ENCODE measurements around the gene MRPL43. TPM values are rescaled to one million over a fixed set of nuclear protein-coding genes. Genes with fewer than 3 reads are reported as not detected.
"Not testable (repeated sequence)": the region's sequence is repeated elsewhere in the genome, so short reads cannot be mapped to it uniquely, and the experiment has no call there.

Gene MRPL43
- 92.1 and 101 TPM in 2 replicates for total RNA-seq (2014; rRNA removed; shearing (Covaris generic))

DNA sequence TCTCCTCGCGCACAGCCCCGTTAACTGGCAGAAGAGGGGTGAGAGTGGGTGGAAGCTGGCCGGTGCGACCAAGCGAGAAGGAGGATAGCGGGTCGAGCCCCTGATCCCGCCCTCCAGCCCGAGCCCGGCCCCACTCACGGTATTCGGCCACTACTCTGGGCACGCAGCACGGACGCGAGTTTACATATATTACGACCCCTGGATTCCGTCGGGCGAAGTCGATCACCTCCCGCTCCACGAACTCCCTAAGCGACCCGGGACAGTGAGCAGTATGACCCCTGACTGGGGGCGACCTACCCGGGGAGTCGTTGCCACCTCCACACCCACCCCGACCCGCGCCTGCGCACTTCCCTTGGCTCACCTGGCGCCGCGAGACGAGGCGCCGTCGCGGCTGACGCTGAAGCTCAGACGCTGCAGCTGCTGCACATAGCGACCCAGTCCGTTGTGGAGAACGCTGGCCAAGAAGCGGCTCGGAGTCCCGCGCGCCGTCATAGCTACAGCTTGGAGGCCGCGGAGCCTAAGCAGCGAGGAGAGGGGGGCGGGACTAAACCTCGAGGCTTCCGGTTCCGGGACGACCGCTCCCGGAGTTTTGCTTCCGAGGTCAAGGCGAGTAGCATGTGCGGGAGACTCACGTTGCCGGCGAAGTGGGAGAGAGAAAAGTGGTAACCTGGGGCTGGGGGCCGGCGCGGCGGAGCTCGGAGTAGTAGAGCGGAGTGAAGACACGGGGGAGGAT is at the start of gene MRPL43, which contains the start of gene TWNK:
Gene MRPL43 (minus strand): TSS at position 546 of the 733 bp plus-strand sequence. CDS start 54 bp downstream, at position 492.
Gene TWNK (plus strand): TSS at position 592 of the 733 bp plus-strand sequence. CDS start 668 bp downstream, outside the sequence.
- no peaks in the 10 kb centered on the region for H3K27me3 ChIP-seq
- peak within 1 kb of the TSS; percentile 54 for H3K27ac ChIP-seq
- H3K4me1 ChIP-seq, result peaks cover 12% of the 10 kb centered on the region
- no peaks in the 10 kb centered on the region for H3K9me3 ChIP-seq (replicated peaks)
- peaks cover 33% of the 10 kb centered on the region for H3K36me3 ChIP-seq
- DNase-seq, result peak; percentile 90 to 92
- H3K4me3 ChIP-seq, result peak within 1 kb of the TSS; percentile 86

DNA sequence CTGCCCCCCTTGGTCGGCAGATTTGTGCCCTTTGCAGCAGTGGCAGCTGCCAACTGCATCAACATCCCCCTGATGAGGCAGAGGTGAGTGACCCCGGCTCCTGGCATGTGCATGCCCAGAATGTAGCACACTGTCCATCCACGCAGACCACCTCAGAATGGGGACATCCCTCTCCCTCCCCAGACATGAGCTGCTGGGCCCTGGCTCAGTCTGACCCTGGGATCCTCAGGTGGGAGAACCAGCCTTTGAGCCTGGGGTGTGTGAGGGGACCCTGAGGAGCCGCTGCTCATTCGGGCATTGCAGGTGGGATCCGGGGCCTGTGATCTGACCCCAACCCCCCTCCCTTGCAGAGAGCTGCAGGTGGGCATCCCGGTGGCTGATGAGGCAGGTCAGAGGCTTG is 49.4 kb upstream of the MRPL43 start:
- Histone ChIP-seq H3K4me1 (peaks cover 13% of the 10 kb centered on the region), H3K27me3 (no peaks in the 10 kb centered on the region), H3K27ac (no peak overlapping the region), H3K4me3 (no peak overlapping the region), H3K36me3 (no peaks in the 10 kb centered on the region), H3K9me3 (replicated peaks) (no peaks in the 10 kb centered on the region)
- DNase-seq, result no peak

DNA sequence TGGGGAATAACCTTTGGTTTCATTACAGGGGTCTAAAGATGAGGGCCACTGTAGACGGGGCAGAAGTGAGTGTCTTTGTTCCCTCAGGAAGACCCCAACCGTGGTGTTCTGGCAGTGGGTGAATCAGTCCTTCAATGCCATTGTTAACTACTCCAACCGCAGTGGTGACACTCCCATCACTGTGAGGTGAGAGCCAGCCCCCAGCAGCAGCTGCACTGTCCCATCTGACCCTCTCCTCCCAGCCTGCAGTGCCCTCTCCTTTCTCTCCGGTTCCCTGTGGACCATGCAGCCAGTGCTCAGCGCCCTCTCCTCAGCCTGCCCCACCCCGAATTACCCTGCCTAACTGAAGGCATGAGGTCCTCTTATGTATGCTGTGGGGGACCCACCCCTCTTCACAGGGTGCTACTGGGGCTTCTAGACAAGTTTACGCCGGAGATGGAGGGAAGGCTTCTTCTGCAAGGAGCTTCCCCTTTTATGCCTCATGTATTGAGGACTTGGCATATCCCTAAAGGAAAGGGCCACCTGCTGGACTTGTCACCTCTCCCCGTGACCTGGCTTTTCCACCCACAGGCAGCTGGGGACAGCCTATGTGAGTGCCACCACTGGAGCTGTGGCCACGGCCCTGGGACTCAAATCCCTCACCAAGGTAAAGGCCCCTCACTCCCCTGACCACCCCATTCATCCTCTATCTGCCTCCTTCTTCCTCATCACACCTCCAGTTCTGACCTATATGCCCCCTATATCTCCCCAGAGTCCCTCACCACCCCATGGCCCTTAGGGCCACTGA is 48.8 kb upstream of the MRPL43 start:
- no peak overlapping the region for H3K27ac ChIP-seq
- H3K4me3 ChIP-seq, result no peak overlapping the region
- no peak for DNase-seq
- no peaks in the 10 kb centered on the region for H3K27me3 ChIP-seq
- peaks cover 15% of the 10 kb centered on the region for H3K4me1 ChIP-seq
- no peaks in the 10 kb centered on the region for H3K36me3 ChIP-seq
- H3K9me3 ChIP-seq (replicated peaks), result no peaks in the 10 kb centered on the region

DNA sequence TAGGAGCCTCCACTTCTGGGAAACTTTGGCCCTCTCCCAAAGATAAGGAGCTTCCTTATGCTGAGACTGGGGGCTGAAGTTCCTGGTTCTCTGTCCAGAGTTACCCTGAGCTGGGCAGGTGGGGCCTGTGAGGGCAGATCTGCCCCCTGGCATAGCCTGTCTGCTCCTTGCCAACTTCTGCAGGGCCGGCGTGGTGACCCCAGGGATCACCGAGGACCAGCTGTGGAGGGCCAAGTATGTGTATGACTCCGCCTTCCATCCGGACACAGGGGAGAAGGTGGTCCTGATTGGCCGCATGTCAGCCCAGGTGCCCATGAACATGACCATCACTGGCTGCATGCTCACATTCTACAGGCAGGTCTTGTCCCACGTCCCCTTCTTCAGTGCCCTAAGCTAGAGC is 48.0 kb upstream of the MRPL43 start:
- no peak for DNase-seq
- no peaks in the 10 kb centered on the region for H3K9me3 ChIP-seq (replicated peaks)
- no peaks in the 10 kb centered on the region for H3K36me3 ChIP-seq
- H3K4me3 ChIP-seq, result no peak overlapping the region
- no peak overlapping the region for H3K27ac ChIP-seq
- H3K4me1 ChIP-seq, result peaks cover 17% of the 10 kb centered on the region
- H3K27me3 ChIP-seq, result no peaks in the 10 kb centered on the region

DNA sequence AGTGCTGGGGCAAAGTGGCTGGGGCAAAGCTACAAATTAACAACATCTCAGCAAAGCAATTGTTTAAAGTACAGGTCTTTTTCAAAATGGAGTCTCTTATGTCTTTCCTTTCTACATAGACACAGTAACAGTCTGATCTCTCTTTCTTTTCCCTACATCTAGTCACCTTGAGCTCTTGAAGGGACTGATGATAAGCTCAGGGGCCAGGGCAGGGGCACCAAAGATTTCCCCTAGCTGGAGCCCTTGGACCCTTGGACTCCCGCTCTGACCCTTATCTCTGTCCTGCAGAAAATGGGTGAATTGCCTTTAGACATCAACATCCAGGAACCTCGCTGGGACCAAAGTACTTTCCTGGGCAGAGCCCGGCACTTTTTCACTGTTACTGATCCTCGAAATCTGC is 47.1 kb upstream of the MRPL43 start:
- peaks cover 24% of the 10 kb centered on the region for H3K4me1 ChIP-seq
- H3K9me3 ChIP-seq (replicated peaks); H3K27me3 ChIP-seq; DNase-seq; H3K27ac ChIP-seq; H3K36me3 ChIP-seq; H3K4me3 ChIP-seq: not testable (repeated sequence)

DNA sequence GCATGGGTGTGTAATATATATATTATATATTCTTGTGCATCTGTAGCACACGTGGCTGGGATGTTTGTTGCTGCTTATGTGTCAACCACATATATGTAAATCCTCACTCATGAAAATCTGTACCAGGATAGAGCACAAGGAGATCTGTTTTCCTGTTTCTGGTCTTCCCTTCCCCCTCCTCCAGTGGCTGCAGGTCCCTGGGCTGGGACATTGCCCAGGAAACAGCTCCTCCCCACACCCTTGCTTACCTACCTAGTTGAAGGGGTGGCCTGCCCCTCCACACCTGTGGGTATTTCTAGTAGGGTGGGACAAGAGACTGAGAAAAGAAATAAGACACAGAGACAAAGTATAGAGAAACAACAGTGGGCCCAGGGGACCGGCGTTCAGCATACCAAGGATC is 46.0 kb upstream of the MRPL43 start:
- no peak for DNase-seq
- Histone ChIP-seq H3K9me3 (replicated peaks) (no peaks in the 10 kb centered on the region), H3K27ac (no peak overlapping the region; the same call in 1 of the 2 replicates), H3K4me3 (peak overlapping the region; percentile 53; the same call in 1 of the 2 replicates), H3K27me3 (no peaks in the 10 kb centered on the region), H3K36me3 (no peaks in the 10 kb centered on the region), H3K4me1 (peaks cover 34% of the 10 kb centered on the region)

DNA sequence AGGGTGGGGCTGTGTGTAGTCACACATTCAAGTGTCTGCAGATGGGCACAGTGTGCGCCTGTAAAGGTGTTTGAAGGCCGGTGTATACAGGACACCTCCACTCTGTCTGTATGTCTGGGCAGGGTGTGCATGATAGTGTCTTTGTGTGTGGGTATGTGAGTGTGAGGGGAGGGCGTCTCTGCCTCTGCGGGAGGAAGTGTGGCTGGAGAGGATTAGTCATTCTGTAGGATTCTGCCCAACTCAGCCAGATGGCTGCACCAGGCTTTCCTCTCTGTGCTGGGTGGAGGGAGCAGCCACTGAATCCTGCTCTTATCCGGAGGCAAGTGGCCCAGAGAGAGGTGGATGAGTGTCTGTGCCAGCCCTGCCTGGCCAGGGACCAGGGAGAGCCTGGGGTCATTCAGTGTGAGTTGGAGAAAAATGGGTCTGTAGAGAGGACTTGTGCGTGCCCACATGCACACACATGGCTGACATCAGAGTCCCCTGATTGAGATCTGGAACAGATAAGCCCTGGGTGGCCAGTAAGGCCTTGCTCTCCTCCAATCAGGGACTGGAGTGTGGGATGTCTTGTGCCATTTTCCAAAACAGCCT is 45.4 kb upstream of the MRPL43 start:
- H3K36me3 ChIP-seq, result no peaks in the 10 kb centered on the region
- H3K27ac ChIP-seq, result peak overlapping the region; percentile 31
- no peaks in the 10 kb centered on the region for H3K9me3 ChIP-seq (replicated peaks)
- DNase-seq, result peak; percentile 78 to 81
- H3K4me1 ChIP-seq, result peaks cover 38% of the 10 kb centered on the region
- no peaks in the 10 kb centered on the region for H3K27me3 ChIP-seq
- H3K4me3 ChIP-seq, result peak overlapping the region; percentile 53

DNA sequence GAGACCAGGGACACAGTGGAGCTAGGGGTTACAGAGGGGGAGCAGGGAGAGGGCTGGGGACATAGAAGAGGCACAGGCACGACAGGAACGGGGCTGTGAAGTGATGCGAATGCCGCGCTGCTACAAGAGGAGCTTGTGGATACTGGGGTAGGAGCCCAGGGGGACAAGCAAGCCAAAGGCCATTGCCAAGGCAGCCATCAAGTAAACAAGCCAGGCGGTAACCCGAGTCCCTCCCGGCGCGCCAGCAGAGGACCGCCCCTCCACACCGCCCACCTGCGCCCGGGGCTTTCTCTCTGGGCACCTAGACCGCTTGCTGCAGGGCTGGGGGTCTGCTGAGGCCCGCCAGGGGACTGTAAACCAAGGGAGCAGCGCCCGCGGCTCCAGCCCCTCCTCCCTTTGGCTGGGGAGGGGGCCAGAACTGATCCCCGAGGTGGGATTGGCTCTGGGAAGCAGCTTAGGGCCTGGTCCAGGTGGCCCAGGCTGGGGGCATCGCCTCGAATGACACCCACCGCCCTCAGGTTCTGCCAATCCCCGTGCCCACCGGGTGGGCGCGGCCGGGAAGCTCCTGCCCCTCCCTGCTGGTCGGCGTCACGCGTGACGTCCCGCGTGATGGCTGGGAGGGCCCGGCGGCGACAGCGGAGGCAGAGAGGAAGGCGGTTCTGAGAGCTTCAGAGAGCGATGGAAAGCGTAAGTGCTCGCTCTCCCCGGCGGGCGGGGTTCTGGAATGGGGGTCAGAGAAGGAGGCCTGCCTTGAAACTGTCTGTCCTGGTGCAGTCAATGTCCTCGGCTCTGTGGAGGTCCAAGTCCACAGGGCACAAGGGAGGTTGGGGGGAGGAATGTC is 44.7 kb upstream of the MRPL43 start:
- Histone ChIP-seq H3K4me3 (peak overlapping the region; percentile 53), H3K4me1 (peaks cover 44% of the 10 kb centered on the region), H3K36me3 (no peaks in the 10 kb centered on the region), H3K27ac (peak overlapping the region; percentile 31), H3K9me3 (replicated peaks) (no peaks in the 10 kb centered on the region), H3K27me3 (no peaks in the 10 kb centered on the region)
- DNase-seq, result peak; percentile 54 to 60

DNA sequence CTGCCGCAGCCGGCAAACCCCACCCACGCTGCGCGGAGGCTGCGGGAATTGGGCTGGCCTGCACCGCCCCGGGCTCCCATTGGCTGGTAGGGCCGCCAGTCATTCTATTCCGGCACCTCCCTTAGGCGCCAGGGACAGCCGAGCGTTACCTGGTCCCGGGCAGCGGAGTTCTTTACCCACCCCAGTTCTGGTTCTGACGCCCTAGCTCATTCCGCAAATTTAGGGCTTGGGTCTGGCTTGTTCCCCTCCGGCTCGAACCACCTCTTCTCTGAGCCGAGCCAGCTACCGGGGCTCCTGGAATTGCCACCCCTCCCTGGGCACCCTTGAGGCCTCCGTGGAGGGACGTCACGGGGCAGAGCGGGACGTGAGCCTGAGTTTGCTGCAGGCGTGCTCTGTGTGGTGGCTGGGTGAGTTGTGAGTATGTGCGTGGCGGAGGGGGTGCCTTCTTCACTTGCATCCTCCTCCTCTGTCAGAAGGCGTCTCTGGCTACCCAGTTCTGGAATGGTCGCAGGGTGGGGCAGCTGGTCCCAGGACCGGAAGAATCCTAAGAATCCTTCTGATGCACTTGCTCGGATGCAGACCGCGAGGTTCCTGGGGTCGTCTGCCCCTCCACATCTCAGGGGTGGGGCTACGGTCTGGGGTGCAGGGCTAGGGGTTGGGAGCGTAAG is 44.0 kb upstream of the MRPL43 start, which contains the start of the genes PDZD7 and SFXN3:
Gene PDZD7 (minus strand): TSS at position 2 of the 668 bp plus-strand sequence. CDS start 910 bp downstream, outside the sequence.
Gene SFXN3 (plus strand): TSS at position 107 of the 668 bp plus-strand sequence. CDS start 3,461 bp downstream, outside the sequence.
- peak; percentile 77 to 80 for DNase-seq
- Histone ChIP-seq H3K4me3 (peak within 1 kb of the TSS; percentile 53), H3K27me3 (no peaks in the 10 kb centered on the region), H3K27ac (peak within 1 kb of the TSS; percentile 31), H3K36me3 (no peaks in the 10 kb centered on the region), H3K4me1 (peaks cover 50% of the 10 kb centered on the region), H3K9me3 (replicated peaks) (no peaks in the 10 kb centered on the region)

DNA sequence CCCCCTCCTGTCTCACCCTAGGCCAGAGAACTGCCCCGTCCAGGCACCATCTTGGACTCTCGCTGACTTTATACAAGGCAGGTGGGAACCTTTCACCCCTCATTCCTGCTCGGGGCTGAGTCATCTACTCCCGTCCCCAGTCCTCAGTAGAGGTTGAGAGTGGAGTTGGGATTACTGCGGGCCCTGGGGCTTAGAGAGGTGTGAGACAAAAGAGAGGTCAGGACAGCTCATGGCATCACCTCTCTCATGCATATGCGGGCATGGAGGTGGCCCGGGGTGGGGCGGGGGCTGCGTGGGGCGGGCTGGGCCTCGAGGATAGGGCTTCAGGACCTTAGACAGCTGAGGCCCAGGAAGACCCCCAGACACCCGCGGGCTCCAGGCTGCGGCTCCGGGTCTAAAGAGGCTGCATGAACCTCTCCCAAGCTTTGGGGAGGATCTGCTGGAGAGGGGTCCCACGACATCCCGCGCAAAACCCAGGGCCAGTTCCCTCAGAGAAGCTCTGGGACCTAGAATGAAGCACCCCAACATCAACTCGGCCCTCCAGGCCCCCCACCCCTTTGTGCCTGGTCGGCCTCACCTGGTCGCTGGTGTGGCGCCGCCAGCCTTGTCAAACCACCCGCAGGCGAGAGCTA is 43.3 kb upstream of the MRPL43 start:
- Histone ChIP-seq H3K9me3 (replicated peaks) (no peaks in the 10 kb centered on the region), H3K27ac (no peak overlapping the region), H3K36me3 (no peaks in the 10 kb centered on the region), H3K27me3 (no peaks in the 10 kb centered on the region), H3K4me1 (peaks cover 50% of the 10 kb centered on the region), H3K4me3 (peak overlapping the region; percentile 53)
- DNase-seq, result no peak

DNA sequence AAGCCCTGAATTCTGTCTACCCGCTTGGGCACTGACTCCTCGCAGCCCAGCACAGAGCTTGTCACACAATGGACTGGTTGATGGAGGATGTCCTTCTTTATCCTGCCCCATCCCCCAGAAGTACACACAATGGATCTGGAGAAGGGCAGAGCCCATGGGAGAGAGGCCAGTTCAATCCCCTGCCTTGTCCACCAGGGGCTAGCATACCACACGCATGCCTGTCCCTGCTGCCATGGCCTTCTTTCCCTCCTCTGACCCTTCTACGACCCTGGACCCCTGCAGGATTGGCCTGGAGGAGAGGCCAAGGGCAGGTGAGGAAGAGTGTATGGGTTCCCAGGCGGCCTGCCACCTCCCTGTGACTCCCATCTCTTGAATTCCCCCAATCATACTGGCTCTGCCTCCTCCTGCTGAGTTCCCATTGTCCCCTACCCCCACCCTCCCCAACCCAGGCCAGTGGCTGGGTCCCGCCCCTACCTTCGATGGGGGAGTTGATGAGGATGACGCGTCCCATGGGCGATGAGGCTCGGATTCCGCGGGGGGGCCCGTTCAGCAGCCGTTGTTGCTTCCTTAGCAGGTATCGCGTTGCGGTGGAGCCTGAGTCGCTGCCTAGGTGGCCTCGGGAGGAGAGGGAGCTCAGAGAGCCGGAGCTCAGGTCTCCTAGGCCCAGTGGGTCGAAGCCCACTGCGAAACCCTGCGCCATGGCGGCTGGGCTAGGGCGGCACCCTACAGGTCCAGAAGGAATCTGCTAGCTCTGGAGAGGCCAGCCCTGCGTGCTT is 42.4 kb upstream of the MRPL43 start:
- no peaks in the 10 kb centered on the region for H3K9me3 ChIP-seq (replicated peaks)
- H3K4me1 ChIP-seq, result peaks cover 50% of the 10 kb centered on the region
- DNase-seq, result peak; percentile 45 to 56
- H3K4me3 ChIP-seq, result no peak overlapping the region
- H3K27ac ChIP-seq, result peak overlapping the region; percentile 16; the same call in 1 of the 2 replicates
- H3K27me3 ChIP-seq, result no peaks in the 10 kb centered on the region
- no peaks in the 10 kb centered on the region for H3K36me3 ChIP-seq

DNA sequence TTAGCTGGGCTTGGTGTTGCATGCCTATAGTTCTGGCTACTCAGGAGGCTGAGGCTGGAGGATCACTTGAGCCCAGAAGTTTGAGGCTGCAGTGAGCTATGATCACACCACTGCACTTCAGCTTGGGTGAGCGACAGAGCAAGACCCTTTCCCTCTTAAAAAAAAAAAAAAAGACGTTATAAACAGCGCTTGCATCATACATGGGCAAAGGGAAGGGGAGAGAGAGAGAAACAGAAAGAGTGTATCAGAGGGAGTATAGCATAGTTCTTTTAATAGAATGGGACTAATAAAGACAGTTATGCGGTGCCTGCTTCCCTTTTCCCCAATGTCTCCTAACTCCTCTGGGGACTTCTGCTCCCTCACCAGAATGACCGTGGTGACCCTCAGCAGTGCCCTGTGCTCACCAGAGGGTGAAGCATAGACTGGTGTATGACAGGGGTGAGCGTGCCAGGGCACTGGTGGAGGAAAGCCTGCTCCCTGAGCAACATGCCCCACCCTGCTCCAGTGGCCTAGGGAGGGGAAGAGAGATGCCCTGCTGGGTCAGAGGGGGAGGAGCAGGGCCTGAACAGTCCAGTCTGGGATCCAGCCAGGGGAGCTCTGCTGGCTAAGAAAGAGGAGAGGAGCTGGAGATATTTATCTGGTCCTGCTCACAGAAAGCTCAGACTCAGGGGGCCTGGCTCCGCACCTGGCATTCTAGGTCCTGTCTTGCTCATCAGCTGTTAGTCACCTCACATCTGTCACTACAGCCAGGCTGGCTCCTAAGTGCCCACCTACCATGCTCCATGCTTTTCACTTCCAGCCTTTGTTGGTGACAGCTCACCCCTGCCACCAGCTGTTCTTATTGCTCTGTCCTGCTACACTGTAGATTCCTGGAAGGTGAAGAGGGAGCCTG is 41.4 kb upstream of the MRPL43 start:
- Histone ChIP-seq H3K27me3 (no peaks in the 10 kb centered on the region), H3K36me3 (no peaks in the 10 kb centered on the region), H3K4me1 (peaks cover 50% of the 10 kb centered on the region), H3K27ac (peak overlapping the region; percentile 16; the same call in 1 of the 2 replicates), H3K4me3 (no peak overlapping the region), H3K9me3 (replicated peaks) (no peaks in the 10 kb centered on the region)
- peak; percentile 75 to 84 for DNase-seq

All from SJCRH30 (cell line).